GM12873 (cell line): Measurements from ENCODE around the gene PFKFB3.

Experiments used
- TF ChIP-seq, protein P1 (sequence below): IDR thresholded peaks from 2 replicates; pipeline ENCODE4 v1.5.1; 2012; ENCODE audit warnings: low read depth, mild to moderate bottlenecking, moderate library complexity, low read length, control low read depth; ENCODE audit not compliant: insufficient read depth; ENCODE audit errors: missing control alignments

PFKFB3 gene

DNA sequence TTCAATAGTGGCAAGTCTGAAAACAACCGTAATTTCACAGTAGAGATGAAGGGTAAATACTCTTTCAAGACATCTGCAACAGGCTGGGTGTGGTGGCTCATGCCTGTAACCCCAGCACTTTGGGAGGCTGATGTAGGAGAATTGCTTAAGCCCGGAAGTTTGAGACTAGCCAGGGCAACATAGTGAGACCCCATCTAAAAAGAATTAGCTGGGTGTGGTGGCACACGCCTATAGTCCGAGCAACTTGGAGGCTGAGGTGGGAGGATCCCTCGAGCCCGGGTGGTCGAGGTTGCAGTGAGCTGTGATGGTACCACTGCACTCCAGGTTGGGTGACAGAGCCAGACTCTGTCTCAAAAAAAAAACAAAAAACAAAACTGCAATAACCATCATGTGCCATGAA, 71.8 kb downstream of the PFKFB3 start:
- TF ChIP-seq, protein P1, sequence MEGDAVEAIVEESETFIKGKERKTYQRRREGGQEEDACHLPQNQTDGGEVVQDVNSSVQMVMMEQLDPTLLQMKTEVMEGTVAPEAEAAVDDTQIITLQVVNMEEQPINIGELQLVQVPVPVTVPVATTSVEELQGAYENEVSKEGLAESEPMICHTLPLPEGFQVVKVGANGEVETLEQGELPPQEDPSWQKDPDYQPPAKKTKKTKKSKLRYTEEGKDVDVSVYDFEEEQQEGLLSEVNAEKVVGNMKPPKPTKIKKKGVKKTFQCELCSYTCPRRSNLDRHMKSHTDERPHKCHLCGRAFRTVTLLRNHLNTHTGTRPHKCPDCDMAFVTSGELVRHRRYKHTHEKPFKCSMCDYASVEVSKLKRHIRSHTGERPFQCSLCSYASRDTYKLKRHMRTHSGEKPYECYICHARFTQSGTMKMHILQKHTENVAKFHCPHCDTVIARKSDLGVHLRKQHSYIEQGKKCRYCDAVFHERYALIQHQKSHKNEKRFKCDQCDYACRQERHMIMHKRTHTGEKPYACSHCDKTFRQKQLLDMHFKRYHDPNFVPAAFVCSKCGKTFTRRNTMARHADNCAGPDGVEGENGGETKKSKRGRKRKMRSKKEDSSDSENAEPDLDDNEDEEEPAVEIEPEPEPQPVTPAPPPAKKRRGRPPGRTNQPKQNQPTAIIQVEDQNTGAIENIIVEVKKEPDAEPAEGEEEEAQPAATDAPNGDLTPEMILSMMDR, result no peak

DNA sequence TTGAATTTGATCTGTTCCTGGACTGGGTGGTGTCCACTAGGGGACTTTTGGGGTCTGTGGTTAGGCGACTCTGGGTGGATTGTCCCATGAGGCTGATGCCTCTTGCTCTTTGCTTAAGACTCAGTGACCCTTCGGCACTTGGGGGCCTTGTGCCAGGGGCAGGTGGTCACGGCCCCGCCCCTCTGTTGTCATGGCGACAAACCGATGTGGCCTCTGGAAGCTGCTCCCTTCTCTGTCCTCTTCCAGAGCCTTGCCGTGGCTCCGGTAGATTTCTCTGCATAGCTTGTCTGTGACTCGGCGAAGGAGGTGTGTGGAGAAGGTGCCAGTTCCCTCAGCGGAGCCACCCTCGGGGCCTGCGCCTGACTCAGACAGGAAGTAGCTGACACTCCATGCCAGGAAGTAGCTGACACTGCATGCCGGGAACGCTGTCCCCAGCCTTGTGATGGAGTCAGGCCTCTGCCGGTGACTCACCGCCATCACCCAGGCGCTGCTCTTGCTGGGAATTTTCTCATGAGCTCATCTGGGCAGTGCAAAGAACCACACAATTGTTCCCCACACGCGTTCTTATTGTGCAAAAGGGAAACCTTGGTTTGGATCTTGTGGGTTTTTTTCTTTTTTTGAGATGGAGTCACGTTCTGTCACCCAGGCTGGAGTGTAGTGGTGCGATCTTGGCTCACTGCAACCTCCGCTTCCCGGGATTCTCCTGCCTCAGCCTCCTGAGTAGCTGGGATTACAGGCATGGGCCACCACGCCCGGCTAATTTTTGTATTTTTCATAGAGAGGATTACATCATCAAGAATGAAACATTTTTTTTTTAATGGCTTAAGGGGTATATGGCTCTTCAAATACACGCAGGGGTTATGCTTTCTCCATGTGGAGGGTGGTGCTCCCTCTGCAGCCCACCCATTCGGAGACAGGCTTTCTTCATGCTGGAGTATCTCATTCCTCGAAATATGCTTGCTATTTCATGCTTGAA, 72.6 kb downstream of the PFKFB3 start:
- TF ChIP-seq, protein P1, result no peak

DNA sequence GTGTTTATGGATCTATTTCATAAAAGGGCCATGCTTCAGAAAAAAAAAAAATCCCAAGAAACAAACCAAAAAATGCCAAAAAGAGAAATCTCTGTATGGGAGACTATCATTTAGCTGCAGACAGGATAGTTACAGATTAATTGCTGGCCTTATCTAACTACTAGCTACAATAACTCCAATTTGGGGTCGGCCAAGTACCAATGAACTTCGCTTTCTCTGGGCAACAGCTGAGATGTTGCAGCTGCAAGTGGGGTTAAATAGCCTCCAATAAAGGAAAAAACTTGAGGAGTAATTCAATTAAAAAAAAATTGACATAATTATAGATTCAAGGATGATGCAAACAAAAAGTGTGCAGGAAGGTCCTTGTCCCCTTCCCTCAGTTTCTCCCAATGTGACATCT, 73.6 kb downstream of the PFKFB3 start:
- TF ChIP-seq, protein P1, result no peak

DNA sequence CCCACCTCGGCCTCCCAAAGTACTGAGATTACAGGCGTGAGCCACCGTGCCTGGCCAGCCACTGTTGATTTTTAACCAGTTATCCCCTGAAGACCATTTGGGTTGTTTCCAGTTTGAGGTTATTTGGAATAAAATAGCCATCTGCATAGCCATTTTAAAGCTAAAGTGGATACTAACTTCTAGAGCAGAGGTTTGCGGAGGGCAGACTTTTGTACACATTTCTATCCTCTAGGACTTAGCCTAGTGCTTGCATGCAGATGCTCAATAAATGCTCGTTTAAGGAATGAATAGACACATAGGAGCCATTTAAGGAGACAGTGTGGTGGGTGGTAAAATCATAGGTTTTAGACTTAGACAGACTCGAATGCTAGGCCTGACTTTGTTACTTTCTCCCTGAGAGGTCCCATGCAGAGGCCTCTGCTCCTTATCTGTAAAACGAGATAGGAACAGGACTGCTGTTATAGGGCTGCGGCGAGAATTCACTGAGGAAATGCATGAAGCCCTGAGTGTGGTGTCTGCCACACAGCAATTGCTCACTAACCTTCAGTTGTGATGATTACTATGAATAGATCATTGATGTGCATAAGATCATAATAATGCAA, 75.9 kb downstream of the PFKFB3 start:
- TF ChIP-seq, protein P1, result no peak

DNA sequence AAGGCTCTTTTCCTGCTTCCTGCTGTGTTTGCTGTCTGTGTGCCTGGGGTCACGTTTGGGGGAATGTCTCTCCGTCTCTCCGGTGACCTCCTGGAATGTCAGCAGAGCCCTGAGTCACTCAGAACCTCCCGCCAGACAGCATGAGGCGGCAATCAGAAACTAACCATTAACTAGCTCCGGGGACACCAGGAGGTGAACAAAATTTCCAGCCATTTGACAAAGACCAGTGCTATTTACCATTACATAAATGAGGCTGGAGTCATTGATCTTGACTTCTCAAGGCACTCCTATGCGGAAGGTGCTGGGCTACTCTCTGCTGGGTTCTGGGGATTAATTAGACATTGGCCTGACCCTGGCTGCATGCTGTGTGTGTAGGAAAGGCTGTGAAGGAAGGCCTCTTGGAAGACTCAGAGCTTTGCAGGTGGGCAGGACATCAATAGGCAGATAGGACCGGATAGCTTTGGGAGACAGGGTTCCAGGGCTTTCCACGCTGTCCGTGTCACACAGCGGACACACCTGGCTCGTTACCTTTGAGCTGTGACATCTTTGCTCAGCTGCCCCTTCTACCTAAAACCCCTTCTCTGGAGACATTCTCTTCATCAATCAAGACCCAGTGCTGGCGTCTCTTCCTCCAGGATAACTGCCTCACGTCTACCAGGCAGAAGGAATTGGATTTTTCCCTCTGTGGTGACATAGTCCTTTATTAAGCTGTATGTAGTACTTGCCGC, 77.0 kb downstream of the PFKFB3 start:
- TF ChIP-seq, protein P1, result no peak

DNA sequence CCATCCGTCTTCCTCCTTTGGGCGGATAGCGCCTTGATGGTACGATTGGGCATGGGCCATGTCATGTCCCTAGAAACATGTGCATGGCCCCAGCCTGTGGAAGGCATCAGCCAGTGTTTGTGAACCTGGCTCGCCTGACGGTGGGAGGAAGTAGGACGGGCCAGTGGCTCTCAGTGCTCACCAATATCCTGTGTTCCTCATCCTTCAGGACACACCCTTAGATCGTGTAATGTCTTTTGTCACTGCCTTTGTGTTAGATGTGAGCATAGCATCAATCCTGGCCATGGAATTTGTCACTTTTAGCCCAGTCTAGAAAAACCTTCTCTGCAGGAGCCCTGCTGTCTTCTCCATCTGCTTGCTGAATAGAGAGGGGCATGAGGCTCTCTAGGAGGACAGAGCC, 77.6 kb downstream of the PFKFB3 start:
- TF ChIP-seq, protein P1, result no peak
